ENCODE data around the gene FRMD4A. TPM values are rescaled to one million over a fixed set of nuclear protein-coding genes. Genes with fewer than 3 reads are reported as not detected.
A peak's percentile ranks its signal among the peaks of the same experiment; 100 is the strongest.
"Not testable (repeated sequence)": the region's sequence is repeated elsewhere in the genome, so short reads cannot be mapped to it uniquely, and the experiment has no call there.

Gene FRMD4A
- total RNA-seq, 5 donors from 2014 or later (not counting 1 experiment from before 2014, with no cell fraction given) = 1.3 to 1.8 (median 1.4) TPM

GRCh38 chr10:14244147-14244546, 86.6 kb downstream of the FRMD4A start:
- Mint-ChIP-seq H3K36me3 (no peaks in the 10 kb centered on the region), H3K9me3 (peaks cover 0 to 5% (median 0%) of the 10 kb centered on the region in 3 donors), H3K4me3 (no peak overlapping the region), H3K27ac (no peak overlapping the region), H3K4me1 (peaks cover 0 to 4% (median 4%) of the 10 kb centered on the region in 3 donors), H3K27me3 (peaks cover 25 to 31% of the 10 kb centered on the region in 2 donors)
- Histone ChIP-seq H3K4me1 (ENCODE audit: control insufficient read depth in 1 of 2, extremely low read depth in 1 of 2, insufficient read depth in 2 of 2, low read length in 2 of 2) (no peaks in the 10 kb centered on the region), H3K36me3 (ENCODE audit: control insufficient read depth in 2 of 2, extremely low read depth in 1 of 2, insufficient read depth in 1 of 2, low read length in 1 of 2) (no peaks in the 10 kb centered on the region), H3K27ac (ENCODE audit: low read length) (no peak overlapping the region), H3K9me3 (no peaks in the 10 kb centered on the region), H3K4me3 (ENCODE audit: control insufficient read depth in 1 of 2, extremely low read depth in 1 of 2, low read length in 1 of 2) (no peak overlapping the region), H3K27me3 (replicated peaks in 1 of 2; ENCODE audit: control insufficient read depth in 2 of 2, extremely low read depth in 1 of 2, insufficient read depth in 2 of 2, low read length in 1 of 2) (peaks cover 2 to 10% of the 10 kb centered on the region in 2 experiments)
- ATAC-seq (replicated peaks in 1 of 4) (no peak), DNase-seq (no peak)
- POLR2A ChIA-PET = no interaction called here
- CTCF ChIA-PET = interaction anchor here in 1 of 2 donors (0.7 kb wide), 1 partner anchor 117 kb away, joined by 3 read pairs; no protein-coding TSS in a partner anchor
- 38% methylated on average over 1 of the region's 3 CpGs for WGBS (ENCODE audit: insufficient coverage)

- H3K36me3 Mint-ChIP-seq = no peaks in the 10 kb centered on the region
- no peak overlapping the region for H3K27ac Mint-ChIP-seq
- H3K9me3 ChIP-seq = no peaks in the 10 kb centered on the region
- H3K27me3 ChIP-seq (replicated peaks in 1 of 2; ENCODE audit: control insufficient read depth in 2 of 2, extremely low read depth in 1 of 2, insufficient read depth in 2 of 2, low read length in 1 of 2) = peaks cover 2 to 10% of the 10 kb centered on the region in 2 experiments
- H3K4me1 ChIP-seq (ENCODE audit: control insufficient read depth in 1 of 2, extremely low read depth in 1 of 2, insufficient read depth in 2 of 2, low read length in 2 of 2) = no peaks in the 10 kb centered on the region
- H3K36me3 ChIP-seq (ENCODE audit: control insufficient read depth in 2 of 2, extremely low read depth in 1 of 2, insufficient read depth in 1 of 2, low read length in 1 of 2) = no peaks in the 10 kb centered on the region
- H3K4me1 Mint-ChIP-seq = peaks cover 0 to 4% (median 4%) of the 10 kb centered on the region in 3 donors
- ATAC-seq (replicated peaks in 1 of 4) = no peak
- peaks cover 32 to 35% of the 10 kb centered on the region in 2 donors for H3K27me3 Mint-ChIP-seq
- no peak for DNase-seq
- no CpG with 5 or more reads among the region's 6 CpGs for WGBS (ENCODE audit: insufficient coverage)
- no peak overlapping the region for H3K4me3 Mint-ChIP-seq
- ChIA-PET POLR2A (no interaction called here), CTCF (no interaction called here)
- no peak overlapping the region for H3K4me3 ChIP-seq (ENCODE audit: control insufficient read depth in 1 of 2, extremely low read depth in 1 of 2, low read length in 1 of 2)
- H3K27ac ChIP-seq (ENCODE audit: low read length) = no peak overlapping the region
- H3K9me3 Mint-ChIP-seq = peaks cover 0 to 10% (median 0%) of the 10 kb centered on the region in 3 donors
These were observed 87.5 kb downstream of the FRMD4A start for GRCh38 chr10:14243221-14243620.

- no peak for DNase-seq
- ChIA-PET CTCF (no interaction called here), POLR2A (no interaction called here)
- Histone ChIP-seq H3K4me1 (ENCODE audit: control insufficient read depth in 1 of 2, extremely low read depth in 1 of 2, insufficient read depth in 2 of 2, low read length in 2 of 2) (no peaks in the 10 kb centered on the region), H3K9me3 (no peaks in the 10 kb centered on the region), H3K4me3 (ENCODE audit: control insufficient read depth in 1 of 2, extremely low read depth in 1 of 2, low read length in 1 of 2) (no peak overlapping the region), H3K36me3 (ENCODE audit: control insufficient read depth in 2 of 2, extremely low read depth in 1 of 2, insufficient read depth in 1 of 2, low read length in 1 of 2) (no peaks in the 10 kb centered on the region), H3K27ac (ENCODE audit: low read length) (no peak overlapping the region), H3K27me3 (replicated peaks in 1 of 2; ENCODE audit: control insufficient read depth in 2 of 2, extremely low read depth in 1 of 2, insufficient read depth in 2 of 2, low read length in 1 of 2) (peaks cover 2 to 19% of the 10 kb centered on the region in 2 experiments)
- no peak overlapping the region for H3K27ac Mint-ChIP-seq
- no peak for ATAC-seq (replicated peaks in 1 of 4)
- peaks cover 0 to 4% (median 4%) of the 10 kb centered on the region in 3 donors for H3K4me1 Mint-ChIP-seq
- no peaks in the 10 kb centered on the region for H3K36me3 Mint-ChIP-seq
- WGBS (ENCODE audit: insufficient coverage) = no CpG with 5 or more reads among the region's 1 CpG
- H3K9me3 Mint-ChIP-seq = peaks cover 0 to 10% (median 0%) of the 10 kb centered on the region in 3 donors
- no peak overlapping the region for H3K4me3 Mint-ChIP-seq
- H3K27me3 Mint-ChIP-seq = peaks cover 31 to 33% of the 10 kb centered on the region in 2 donors
These were observed 89.5 kb downstream of the FRMD4A start for GRCh38 chr10:14241196-14241595.

- Histone ChIP-seq H3K4me3 (ENCODE audit: control insufficient read depth in 1 of 2, extremely low read depth in 1 of 2, low read length in 1 of 2) (no peak overlapping the region), H3K4me1 (ENCODE audit: control insufficient read depth in 1 of 2, extremely low read depth in 1 of 2, insufficient read depth in 2 of 2, low read length in 2 of 2) (no peaks in the 10 kb centered on the region), H3K9me3 (no peaks in the 10 kb centered on the region), H3K27me3 (replicated peaks in 1 of 2; ENCODE audit: control insufficient read depth in 2 of 2, extremely low read depth in 1 of 2, insufficient read depth in 2 of 2, low read length in 1 of 2) (peaks cover 2 to 16% of the 10 kb centered on the region in 2 experiments), H3K27ac (ENCODE audit: low read length) (no peak overlapping the region), H3K36me3 (ENCODE audit: control insufficient read depth in 2 of 2, extremely low read depth in 1 of 2, insufficient read depth in 1 of 2, low read length in 1 of 2) (no peaks in the 10 kb centered on the region)
- Mint-ChIP-seq H3K4me3 (no peak overlapping the region), H3K27ac (no peak overlapping the region), H3K27me3 (peaks cover 31 to 39% of the 10 kb centered on the region in 2 donors), H3K4me1 (peaks cover 0 to 4% (median 4%) of the 10 kb centered on the region in 3 donors), H3K9me3 (peaks cover 0 to 10% (median 0%) of the 10 kb centered on the region in 3 donors), H3K36me3 (no peaks in the 10 kb centered on the region)
- ChIA-PET CTCF (interaction anchor here in 1 of 2 donors (0.7 kb wide), 1 partner anchor 866 kb away, joined by 5 read pairs; no protein-coding TSS in a partner anchor), POLR2A (no interaction called here)
- ATAC-seq (replicated peaks in 1 of 4) (no peak), DNase-seq (peak in 2 of 35 experiments; percentile 0 to 8)
- WGBS (ENCODE audit: insufficient coverage) = 54% methylated on average over 6 of the region's 13 CpGs
These were observed 90.2 kb downstream of the FRMD4A start for GRCh38 chr10:14240253-14241189.

- H3K27me3 ChIP-seq (replicated peaks in 1 of 2; ENCODE audit: control insufficient read depth in 2 of 2, extremely low read depth in 1 of 2, insufficient read depth in 2 of 2, low read length in 1 of 2) = peaks cover 2 to 19% of the 10 kb centered on the region in 2 experiments
- H3K4me3 ChIP-seq (ENCODE audit: control insufficient read depth in 1 of 2, extremely low read depth in 1 of 2, low read length in 1 of 2); DNase-seq; H3K4me1 ChIP-seq (ENCODE audit: control insufficient read depth in 1 of 2, extremely low read depth in 1 of 2, insufficient read depth in 2 of 2, low read length in 2 of 2); H3K36me3 ChIP-seq (ENCODE audit: control insufficient read depth in 2 of 2, extremely low read depth in 1 of 2, insufficient read depth in 1 of 2, low read length in 1 of 2); H3K27ac ChIP-seq (ENCODE audit: low read length); CTCF ChIA-PET; H3K9me3 Mint-ChIP-seq; ATAC-seq (replicated peaks in 1 of 4); H3K36me3 Mint-ChIP-seq; H3K9me3 ChIP-seq; H3K4me3 Mint-ChIP-seq; H3K27ac Mint-ChIP-seq; H3K4me1 Mint-ChIP-seq; POLR2A ChIA-PET: not testable (repeated sequence)
- no CpG with 5 or more reads among the region's 3 CpGs for WGBS (ENCODE audit: insufficient coverage)
- peaks cover 33 to 53% of the 10 kb centered on the region in 2 donors for H3K27me3 Mint-ChIP-seq
These were observed 92.1 kb downstream of the FRMD4A start for GRCh38 chr10:14238659-14239058.

GRCh38 chr10:14236341-14236740, 94.4 kb downstream of the FRMD4A start:
- no peaks in the 10 kb centered on the region for H3K36me3 Mint-ChIP-seq
- no peak overlapping the region for H3K4me3 ChIP-seq (ENCODE audit: control insufficient read depth in 1 of 2, extremely low read depth in 1 of 2, low read length in 1 of 2)
- ChIA-PET CTCF (interaction anchor here in 1 of 2 donors (0.7 kb wide), 2 partner anchors 12 to 492 kb away, joined by 5 to 8 read pairs; no protein-coding TSS in a partner anchor), POLR2A (no interaction called here)
- H3K4me1 Mint-ChIP-seq = peaks cover 4 to 10% (median 4%) of the 10 kb centered on the region in 3 donors
- 80% methylated on average over 4 of the region's 6 CpGs for WGBS (ENCODE audit: insufficient coverage)
- ATAC-seq (replicated peaks in 1 of 4) (no peak), DNase-seq (no peak)
- peaks cover 0 to 5% (median 4%) of the 10 kb centered on the region in 3 donors for H3K9me3 Mint-ChIP-seq
- no peak overlapping the region for H3K27ac Mint-ChIP-seq
- no peaks in the 10 kb centered on the region for H3K36me3 ChIP-seq (ENCODE audit: control insufficient read depth in 2 of 2, extremely low read depth in 1 of 2, insufficient read depth in 1 of 2, low read length in 1 of 2)
- H3K4me3 Mint-ChIP-seq = no peak overlapping the region
- no peak overlapping the region for H3K27ac ChIP-seq (ENCODE audit: low read length)
- no peaks in the 10 kb centered on the region for H3K9me3 ChIP-seq
- peaks cover 29 to 50% of the 10 kb centered on the region in 2 donors for H3K27me3 Mint-ChIP-seq
- H3K4me1 ChIP-seq (ENCODE audit: control insufficient read depth in 1 of 2, extremely low read depth in 1 of 2, insufficient read depth in 2 of 2, low read length in 2 of 2) = no peaks in the 10 kb centered on the region
- H3K27me3 ChIP-seq (replicated peaks in 1 of 2; ENCODE audit: control insufficient read depth in 2 of 2, extremely low read depth in 1 of 2, insufficient read depth in 2 of 2, low read length in 1 of 2) = peaks cover 2 to 19% of the 10 kb centered on the region in 2 experiments
